DMS 273 (cell line): Measurements from ENCODE around the gene KANSL3.

ENCODE experiments used
- DNase-seq: peaks from one replicate; lab custom pipeline; 2025; ENCODE audit not compliant: unreplicated experiment; lab: John Stamatoyannopoulos, UW

KANSL3 gene

DNA sequence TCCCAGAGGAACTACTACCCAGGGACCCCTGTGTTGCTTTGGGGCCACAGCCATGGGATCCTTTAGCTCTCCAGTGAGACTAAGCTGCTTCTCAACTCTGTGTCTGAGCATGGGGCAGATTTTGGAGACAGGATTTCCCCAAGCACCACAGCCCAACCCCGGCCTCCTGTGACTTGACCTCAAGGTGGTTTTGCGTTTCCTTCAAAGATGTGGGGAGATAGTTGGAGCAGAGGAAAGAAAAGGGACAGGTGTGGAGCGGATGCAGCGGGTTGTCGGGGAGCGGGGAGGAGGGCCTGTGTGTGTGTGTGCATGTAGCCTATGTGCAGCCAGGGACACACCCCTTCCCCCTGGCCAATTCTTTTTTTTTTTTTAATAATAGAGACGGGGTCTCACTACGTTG, 91.3 kb downstream of the KANSL3 start:
- no peak for DNase-seq

DNA sequence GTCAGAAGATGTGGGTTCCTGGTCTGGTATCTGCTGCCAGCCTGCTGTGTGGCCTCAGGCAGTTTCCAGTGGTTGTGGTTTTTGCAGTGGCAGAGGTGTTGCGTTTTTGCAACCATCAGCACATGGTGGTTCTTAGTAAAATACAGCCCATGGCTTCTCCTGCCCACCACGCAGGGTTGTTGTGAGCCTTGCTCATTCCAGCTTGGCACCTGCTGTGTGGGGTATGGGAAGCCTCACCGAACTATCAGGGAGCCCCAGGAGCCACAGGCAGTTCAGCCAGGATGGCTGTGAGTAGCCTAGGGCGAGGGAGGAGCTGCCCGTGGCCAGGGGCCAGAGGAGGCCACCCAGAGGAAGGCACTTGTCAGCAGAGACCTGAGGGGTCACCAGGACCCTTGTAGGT, 91.8 kb downstream of the KANSL3 start:
- no peak for DNase-seq
